ENCODE results near the gene ZNF652.
"Not testable (repeated sequence)": the region's sequence is repeated elsewhere in the genome, so short reads cannot be mapped to it uniquely, and the experiment has no call there.

Gene ZNF652

DNA sequence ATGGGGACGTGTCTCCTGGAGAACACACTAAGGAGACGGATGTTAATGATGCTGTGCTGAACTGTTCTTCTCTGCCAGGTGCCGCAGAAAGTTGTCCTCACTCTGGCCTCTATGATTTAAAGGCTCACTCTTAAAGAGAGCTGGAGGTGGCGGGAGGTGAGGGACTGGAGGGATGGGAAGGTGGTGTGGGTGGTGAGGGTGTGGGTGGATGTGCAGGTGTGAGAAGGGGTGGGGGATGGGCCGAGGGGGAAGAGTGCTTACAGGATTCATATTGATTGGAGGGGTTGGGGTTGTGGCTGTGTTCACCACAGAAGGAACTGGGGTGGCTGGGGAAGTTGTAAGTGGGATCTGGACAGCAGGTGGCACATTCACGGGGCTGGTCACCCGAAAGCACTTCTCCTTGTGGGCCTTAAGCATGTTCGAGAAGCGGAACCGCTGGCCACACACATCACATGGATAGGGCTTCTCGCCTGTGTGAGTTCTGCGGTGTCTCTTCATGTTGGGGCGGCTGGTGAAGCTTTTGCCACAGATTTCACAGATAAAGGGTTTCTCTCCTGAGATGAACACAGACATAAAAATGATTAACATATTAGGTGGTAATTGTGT lies 63.6 kb downstream of the ZNF652 start:
- DNase-seq = no peak

DNA sequence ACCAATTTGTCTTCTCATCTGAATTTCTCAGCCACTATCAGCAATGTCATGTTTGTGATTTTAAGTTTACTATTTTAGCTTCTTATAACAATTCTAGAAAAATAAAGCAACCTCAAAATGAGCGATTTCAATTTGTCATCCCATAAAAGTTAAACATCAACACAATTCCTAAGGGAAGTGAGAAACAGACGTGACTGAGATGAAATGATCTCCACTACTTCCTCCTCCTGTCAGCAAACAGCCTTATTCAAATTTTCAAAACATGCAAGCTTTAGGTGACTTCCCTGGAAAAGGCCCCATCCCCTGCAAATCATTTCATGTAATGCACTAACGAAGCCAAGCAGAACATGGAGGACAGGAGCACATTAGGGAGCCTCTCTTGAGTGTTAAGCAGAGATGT lies 64.9 kb downstream of the ZNF652 start:
- no peak for DNase-seq

DNA sequence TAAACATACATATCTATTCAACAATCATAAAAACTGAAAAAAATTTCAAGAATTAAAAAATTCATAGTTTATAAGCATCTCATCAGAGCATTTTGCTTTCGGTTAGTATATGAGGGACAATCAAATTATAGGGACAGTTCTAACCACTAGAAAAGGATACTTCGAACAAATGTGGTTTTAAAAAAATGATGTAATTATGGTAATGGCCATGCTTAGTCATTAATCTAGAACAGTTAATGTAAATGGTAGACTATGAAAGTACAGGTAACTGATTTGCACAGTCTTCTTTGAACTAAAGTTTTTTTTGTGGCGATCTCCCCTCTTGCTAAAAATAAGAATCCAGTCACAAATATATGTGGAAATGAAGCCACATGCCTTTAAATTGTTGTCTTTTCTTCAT lies 67.9 kb downstream of the ZNF652 start:
- DNase-seq = no peak

DNA sequence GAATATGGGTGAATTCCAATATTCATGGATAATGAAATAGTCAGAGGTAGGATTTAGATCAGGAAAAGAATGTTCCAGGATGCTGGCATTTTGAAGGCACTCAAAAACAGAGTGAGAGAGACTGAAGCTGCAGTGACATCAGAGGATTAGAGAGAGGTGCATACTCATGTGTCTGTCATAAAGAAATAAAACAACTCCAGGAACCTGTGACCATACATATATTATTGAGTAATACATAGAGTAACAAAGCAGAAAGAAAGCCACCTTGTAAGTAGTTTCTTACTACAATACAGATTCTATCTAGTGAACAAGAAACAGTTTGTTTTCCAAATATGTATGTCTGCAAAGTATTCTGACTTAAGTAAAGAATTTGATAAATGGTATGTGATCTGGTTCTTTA lies 69.1 kb downstream of the ZNF652 start:
- no peak for DNase-seq

DNA sequence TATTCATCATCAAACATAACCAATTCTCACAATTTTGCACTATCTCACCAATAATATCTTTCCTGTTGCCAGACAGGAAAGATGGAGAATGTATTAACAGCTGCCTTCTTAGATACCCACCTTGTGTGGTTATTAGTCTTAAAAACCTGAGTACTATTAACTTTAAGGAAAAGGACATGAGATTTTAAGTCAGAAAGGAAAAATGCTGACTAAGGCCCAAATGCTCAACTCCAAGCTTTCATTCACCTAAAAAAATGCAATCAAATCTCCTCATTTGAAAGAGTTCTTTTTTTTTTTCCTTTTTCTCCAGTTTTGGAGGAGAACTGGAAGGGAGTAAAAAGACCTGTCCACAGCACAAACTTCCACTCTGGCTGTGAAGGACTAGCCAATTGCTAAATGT lies 70.1 kb downstream of the ZNF652 start:
- no peak for DNase-seq

DNA sequence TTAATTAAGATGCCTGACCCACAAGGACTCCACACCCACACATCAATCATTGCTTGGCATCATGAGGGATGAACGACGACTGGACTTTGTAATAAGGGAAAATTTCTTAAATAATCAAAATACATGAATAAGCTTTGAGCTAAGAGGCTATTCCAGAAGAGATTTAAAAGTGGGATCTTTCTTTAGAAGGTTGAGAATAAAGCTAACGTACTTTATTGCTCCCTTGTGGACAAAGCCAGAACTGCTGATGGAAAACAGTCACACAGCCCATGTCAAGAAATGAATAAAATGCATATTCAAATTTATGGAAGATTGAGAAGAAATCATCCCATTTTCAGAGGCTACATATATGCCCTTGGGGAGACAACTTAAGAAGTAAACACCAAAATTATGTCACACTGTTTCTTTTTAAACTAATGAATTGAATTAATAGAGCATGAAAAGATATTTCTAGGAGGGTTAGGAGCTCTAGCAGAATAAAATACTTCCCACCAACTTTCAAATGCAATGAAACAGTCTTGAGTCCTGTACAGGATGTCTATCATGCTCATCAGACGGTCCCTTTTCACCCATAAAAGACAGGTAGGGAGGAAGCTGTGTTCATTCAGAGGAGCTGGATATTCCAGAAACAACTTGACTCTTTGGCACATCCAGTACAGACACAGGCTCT lies 71.2 kb downstream of the ZNF652 start:
- peak; percentile 55 for DNase-seq

DNA sequence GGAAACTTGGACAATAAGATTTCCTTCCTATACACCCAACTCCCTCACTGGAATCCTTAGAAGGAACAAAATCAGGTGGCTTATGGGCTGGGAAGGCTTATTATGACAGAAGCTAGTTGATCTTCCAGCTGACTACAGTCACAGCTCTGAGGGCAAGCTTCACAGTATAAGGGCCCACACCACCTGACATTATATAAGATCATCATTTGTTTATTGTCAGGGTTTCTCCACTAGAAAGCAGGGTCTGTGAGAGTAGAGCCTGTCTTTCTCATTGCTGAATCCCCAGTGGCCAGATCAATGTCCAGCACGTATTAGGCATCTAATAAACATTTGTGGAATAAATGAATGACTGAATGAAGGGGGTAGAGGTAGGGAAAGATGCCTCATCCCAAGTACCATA lies 73.7 kb downstream of the ZNF652 start:
- DNase-seq = no peak

DNA sequence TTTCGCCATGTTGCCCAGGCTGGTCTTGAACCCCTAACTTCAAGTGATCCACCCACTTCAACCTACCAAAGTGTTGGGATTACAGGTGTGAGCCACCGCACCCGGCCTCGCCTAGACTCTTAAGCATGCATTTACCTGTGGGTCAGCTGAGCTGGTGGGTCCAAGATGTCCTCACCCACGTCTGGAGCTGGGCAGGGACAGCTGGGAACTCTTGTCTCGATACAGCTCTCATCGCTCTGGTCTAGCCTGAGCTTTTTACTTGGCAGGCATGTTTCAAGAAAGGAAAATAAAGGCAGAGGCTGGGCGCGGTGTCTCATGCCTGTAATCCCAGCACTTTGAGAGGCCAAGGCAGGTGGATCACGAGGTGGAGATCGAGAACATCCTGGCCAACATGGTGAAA lies 74.6 kb downstream of the ZNF652 start:
- DNase-seq = no peak

DNA sequence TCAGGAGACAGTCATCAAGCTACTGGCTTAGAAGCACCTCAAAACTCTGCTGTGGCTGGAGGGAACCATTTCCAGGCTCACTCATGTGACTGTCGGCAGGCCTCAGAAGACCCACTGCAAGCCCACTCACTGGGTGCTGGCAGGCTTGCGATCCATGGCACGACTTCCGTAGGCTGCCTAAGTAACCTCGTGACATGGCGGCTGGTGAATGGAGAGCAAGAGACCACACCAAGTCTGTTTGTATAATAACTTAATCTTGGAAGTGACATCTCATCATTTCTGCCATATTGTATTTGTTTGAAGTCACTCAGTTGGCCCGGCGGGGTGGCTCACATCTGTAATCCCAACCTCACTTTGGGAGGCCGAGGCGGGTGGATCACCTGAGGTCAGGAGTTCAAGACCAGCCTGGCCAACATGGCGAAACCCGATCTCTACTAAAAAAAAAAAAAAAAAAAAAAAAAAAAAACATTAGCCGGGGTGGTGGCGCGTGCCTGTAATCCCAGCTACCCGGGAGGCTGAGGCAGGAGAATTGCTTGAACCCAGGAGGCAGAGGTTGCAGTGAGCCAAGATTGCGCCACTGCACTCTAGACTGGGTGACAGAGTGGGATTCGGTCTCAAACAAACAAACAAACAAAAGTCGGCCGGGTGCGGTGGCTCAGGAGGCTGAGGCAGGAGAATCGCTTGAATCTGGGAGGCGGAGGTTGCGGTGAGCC lies 75.6 kb downstream of the ZNF652 start:
- not testable (repeated sequence) for DNase-seq

DNA sequence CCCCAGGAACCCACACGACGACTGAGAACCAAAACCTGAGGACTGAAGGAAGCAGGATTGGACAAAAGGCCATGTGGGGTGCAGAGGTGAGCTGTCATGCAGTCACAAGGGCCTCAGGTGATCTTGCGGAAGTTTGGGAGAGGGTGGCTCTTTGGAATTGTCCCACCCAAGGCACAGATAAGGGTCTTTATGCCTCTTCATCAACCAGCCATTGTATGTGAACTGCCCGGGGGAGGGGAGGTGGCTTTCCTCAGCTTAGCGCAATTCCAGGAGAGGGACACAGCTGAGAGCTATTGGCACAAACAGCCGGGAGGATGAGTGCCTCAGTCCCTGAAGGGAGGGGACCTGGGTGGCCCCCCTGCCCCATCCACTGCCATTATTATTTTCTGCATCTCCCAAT lies 76.3 kb downstream of the ZNF652 start:
- no peak for DNase-seq

DNA sequence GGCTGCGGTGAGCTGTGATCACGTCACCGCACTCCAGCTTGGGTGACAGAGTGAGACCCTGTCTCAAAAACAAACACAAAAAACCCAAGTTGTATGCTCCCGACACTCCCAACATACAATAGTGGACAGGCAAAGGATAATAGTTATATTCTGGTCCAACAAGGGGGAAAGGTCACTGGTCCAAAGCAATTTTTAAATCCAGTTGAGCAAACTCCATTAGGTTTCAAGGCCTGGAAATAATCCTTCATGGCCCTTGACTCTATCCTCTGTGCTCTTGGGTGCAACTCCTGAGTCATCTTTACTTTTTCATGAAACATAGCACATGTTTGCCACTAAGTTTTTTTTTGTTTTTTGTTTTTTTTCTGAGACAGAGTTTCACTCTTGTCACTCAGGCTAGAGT lies 81.1 kb downstream of the ZNF652 start:
- DNase-seq = no peak

DNA sequence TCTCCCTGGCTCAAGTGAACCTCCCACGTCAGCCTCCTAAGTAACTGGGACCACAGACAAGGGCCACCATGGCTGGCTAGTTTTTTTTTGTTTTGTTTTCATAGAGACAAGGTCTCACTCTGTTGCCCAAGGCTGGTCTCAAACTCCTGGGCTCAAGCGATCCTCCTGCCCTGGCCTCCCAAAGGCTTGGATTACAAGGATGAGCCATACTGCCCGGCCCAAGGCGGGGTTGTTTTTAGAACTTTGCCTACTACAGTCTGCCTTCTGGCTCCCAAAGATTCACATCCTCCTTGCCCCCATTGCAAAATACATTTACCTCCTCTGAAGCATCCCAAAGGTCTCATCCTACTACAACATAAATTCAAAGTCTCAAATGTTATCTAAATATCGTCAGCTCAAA lies 82.0 kb downstream of the ZNF652 start:
- no peak for DNase-seq

DNA sequence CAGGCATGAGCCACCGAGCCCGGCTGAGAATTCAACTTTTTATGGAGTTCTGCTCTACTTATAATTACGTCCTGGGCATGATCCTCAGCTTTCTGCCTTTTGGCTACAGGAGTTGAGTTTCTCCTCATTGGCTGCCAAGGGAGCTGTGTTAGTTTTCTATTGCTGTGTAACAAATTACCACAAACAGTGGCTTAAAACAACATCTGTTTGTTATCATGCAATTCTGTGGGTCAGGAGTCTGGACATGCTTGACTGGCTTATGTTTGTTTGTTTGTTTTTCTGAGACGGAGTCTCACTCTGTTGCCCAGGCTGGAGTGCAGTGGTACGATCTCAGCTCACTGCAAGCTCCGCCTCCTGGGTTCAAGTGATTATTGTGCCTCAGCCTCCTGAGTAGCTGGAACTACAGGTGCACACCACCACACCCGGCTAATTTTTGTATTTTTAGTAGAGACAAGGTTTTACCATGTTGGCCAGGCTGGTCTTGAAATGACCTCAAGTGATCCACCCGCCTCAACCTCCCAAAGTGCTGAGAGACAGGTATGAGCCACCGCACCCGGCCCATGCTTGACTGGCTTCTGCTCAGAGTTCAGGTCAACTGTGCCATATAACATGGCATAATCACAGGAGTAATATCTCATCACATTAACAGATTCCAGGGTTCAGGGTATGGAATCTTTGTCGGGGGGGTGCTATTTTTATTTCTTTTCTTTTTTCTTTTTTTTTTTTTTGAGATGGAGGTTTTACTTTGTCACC lies 82.6 kb downstream of the ZNF652 start:
- DNase-seq = not testable (repeated sequence)

DNA sequence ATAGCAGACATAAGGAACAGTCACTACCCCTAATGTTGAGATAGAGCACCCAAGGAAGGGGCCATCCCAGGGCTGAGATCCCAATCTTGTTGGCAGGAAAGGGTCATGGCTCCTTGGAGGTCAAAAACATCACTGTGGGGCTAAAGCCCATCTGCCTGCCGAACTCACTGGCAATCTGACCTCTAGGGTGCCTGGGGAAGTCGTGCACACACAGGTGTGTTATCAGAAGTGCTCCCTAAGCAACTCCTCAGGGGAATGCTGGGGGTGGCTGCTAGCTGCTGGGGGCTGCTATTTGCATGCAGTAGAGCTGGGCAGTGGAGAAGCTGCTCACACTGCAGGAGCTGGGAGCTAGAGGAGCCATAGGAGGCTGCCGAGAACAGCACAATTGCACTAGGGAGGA lies 84.0 kb downstream of the ZNF652 start:
- no peak for DNase-seq

DNA sequence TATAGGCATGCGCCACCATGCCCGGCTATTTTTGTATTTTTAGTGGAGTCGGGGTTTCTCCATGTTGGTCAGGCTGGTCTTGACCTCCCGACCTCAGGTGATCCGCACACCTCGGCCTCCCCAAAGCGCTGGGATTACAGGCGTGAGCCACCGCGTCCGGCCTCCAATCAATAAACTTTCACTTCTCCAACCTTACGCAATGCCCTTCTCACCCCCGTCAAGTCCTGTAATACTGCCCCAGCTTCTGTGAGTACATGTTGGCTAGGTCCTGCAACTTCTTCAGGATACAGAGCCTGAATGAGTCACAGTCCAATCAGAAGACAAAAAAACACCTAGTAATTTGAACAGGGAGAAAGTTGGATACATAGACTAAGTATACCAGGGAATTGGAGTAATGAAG lies 84.4 kb downstream of the ZNF652 start:
- DNase-seq = no peak

DNA sequence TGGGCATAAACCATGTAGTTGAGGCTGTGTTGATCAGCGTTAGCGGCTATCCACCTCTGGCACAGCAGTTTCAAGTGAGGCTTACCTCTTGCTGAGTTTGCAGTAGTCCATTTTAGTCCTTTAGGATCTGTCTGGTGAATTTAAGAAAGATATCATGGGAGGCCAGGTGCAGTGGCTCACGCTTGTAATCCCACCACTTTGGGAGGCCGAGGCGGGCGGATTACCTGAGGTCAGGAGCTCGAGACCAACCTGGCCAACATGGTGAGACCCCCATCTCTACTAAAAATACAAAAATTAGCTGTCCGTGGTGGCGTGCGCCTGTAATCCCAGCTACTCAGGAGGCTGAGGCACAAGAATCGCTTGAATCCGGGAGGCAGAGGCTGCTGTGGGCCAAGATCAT lies 86.1 kb downstream of the ZNF652 start:
- not testable (repeated sequence) for DNase-seq

DNA sequence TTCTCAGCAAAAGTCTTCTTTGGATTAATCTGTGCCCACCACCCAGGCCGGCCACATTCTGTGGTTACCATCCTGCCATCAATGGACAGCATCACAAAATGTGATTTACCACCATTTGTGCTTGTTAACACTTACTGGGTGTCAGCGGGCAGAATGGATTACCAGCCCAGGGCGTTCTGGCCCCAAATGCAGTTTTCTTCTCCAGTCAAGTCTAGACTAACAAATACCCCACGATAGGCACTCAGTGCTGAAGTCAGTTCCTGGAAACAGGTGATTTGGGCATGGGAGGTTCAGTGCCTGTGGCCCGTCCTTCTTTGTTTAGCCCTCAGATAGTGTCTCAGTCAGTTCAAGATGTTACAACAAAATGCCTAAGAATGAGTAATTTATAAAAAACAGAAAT lies 92.7 kb downstream of the ZNF652 start:
- no peak for DNase-seq

DNA sequence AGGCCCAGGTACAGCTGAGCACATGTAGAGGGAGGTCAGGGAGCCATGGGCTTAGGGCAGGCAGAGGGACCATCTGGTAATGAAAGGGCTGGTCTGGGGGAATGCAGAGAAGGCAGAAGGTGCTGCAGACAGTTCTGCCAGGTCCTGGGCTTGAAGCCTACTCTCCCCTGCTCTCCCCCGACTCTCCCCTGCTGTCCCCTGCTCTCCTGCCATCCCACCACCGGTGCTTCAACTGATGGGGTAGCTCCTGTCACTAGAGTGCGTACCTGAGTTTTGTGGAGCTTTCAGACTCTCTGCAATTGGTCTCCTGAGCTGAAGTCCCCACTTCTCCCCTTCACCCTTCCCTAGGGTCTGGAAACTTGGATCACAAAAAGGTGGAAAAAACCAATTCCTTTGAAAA lies 94.1 kb downstream of the ZNF652 start:
- no peak for DNase-seq

DNA sequence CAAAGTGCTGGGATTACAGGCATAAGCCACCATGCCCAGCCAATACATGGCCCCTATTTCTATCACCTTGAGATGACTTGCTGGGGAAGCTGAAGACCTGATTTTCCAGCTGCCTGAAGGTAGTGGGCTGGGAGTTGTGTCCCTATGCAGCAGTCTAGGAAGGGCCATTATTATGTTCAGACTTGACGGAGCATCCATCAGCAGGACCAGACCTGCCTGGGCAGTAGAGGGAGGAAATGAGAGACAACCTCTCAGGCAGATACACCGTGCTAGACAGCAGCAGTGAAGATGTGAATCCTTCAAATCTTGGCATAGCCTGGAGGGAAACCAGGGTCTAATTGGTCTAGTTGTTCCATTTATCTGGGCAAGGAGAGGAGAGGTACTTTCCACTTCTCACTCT lies 95.8 kb downstream of the ZNF652 start:
- no peak for DNase-seq

DNA sequence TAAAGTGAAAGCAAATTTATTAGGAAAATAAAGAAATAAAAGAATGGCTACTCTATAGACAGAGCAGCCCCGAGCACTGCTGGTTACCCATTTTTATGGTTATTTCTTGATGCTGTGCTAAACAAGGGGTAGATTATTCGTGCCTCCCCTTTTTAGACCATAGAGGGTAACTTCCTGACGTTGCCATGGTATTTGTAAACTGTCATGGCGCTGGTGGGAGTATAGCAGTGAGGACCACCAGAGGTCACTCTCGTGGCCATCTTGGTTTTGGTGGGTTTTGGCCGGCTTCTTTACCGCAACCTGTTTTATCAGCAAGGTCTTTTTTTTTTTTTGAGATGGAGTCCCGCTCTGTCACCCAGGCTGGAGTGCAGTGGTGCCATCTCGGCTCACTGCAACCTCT lies 100.5 kb downstream of the ZNF652 start:
- DNase-seq = not testable (repeated sequence)

DNA sequence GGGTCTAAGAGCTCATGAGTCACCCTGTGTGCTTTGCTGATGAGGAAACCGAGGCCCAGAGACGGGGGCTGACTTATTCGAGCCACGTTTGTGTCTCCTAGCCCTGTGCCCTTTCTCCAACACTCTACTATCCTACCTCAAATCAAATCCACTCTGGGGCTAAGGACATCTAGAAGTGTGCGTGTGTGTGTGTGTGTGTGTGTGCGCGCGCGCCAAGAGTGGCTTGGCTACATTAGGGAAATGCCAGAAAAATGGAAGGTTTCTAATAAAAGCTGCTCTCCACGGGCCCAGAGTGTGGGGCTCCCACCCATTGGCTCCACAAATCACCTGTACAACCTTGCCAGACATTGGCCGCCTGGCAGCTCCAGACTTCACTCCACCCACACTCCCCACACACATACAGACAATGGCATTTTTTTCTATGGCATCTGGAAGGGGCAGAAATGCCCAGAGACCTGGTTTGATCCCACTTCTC lies 101.2 kb downstream of the ZNF652 start:
- no peak for DNase-seq

DNA sequence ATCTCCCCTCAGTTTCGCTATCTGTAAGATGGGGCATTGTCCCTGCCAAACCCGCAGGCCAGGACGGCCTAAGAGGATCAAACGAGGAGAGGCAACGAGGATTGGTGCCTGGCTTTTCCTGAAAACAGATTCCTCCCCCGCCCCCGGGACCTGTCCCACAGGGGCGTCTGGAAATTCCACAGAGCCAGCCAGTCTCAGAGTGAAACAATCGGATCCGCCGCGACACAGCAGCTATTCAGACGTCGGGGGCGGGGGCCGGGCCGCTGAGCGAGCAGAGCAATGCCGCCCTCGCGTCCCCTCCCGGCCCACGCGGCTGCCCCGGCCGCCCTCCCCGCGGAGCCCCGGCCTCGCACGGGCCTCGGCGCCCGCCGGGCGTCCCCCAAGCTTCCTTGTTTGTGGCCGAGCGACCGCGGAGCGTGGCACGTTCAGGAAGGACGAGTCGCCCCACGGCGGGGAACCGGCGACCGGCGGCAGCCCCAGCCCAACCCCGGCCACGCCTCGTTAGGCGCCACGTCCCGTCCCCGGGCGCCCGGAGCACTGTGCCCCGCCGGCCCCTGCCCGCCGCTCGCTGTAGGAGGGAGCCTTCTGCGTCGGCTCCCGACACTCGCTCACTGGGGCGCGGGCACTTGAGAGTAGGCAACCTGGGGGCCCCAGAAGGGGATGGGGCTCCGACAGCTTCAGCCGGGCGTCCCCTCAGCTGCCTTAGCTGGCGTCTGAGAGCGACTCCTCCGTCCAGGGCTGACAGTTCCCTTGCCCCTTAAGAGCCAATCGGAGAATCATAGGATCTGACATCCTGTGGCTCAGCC lies 101.8 kb downstream of the ZNF652 start:
- peak; percentile 80 for DNase-seq

DNA sequence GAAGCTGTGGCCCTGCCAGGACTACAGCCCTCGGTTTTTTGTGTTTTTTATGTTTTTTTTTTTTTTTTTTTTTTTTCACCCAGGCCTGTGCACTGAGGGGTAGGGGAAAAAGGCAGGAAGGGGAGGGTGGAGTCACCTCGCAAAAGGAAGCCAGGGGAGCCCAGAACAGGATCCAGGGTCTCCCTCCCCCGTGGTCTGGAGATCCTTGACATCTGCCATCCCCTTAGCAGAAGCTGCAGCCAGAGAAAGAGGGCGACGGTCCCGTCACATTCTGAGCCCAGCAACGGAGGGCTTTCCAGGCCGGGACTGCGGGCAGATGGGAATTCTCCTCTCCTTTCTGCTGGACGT lies 102.4 kb downstream of the ZNF652 start:
- no peak for DNase-seq
